HFFc6 (cell line): ENCODE data around the gene MAN2B2. TPM values are rescaled to one million over a fixed set of nuclear protein-coding genes. Genes with fewer than 3 reads are reported as not detected.

ENCODE experiments used
- DNase-seq: peaks from one replicate; pipeline ENCODE4 v3.0.0-alpha.2; 2018
- H3K27ac Mint-ChIP-seq: 2 replicates; pipeline ENCODE4 v1.8.0; 2020; ENCODE audit warnings: mild to moderate bottlenecking, mixed read lengths
- H3K27me3 Mint-ChIP-seq: 2 replicates; pipeline ENCODE4 v1.8.0; 2021; ENCODE audit warnings: mild to moderate bottlenecking, moderate library complexity, mixed read lengths; ENCODE audit not compliant: insufficient read depth
- H3K36me3 Mint-ChIP-seq: 2 replicates; pipeline ENCODE4 v1.8.0; 2021; ENCODE audit warnings: low read depth, mixed read lengths
- H3K4me1 Mint-ChIP-seq: 2 replicates; pipeline ENCODE4 v1.8.0; 2020; ENCODE audit warnings: low read depth, mixed read lengths
- H3K4me3 Mint-ChIP-seq: 2 replicates; pipeline ENCODE4 v1.8.0; 2020; ENCODE audit warnings: mild to moderate bottlenecking, moderate library complexity, mixed read lengths
- H3K9me3 Mint-ChIP-seq: 2 replicates; pipeline ENCODE4 v1.8.0; 2020; ENCODE audit warnings: mild to moderate bottlenecking, mixed read lengths
- total RNA-seq, 6 experiments: library from RNA; stranded (reverse); fragmentation: NEBNext Ultra II Directional; extraction: Animal tissue kit (Norgen Biotek cat#: 25700); gene quantifications; 2 replicates in 1 of 6; 3 replicates in 5 of 6; pipeline ENCODE4 v1.2.3, GENCODE V29; 2021
- TF ChIP-seq, protein P1 (sequence below): fragments of 200-600 bp; sonication (generic); IDR thresholded peaks from 2 replicates; pipeline ENCODE4 v1.5.0; 2021; ENCODE audit warnings: antibody characterized with exemption, mild to moderate bottlenecking

Gene MAN2B2
- total RNA-seq, 6 experiments from 2014 or later, result 35.8 to 44.5 (median 40.5) TPM

DNA sequence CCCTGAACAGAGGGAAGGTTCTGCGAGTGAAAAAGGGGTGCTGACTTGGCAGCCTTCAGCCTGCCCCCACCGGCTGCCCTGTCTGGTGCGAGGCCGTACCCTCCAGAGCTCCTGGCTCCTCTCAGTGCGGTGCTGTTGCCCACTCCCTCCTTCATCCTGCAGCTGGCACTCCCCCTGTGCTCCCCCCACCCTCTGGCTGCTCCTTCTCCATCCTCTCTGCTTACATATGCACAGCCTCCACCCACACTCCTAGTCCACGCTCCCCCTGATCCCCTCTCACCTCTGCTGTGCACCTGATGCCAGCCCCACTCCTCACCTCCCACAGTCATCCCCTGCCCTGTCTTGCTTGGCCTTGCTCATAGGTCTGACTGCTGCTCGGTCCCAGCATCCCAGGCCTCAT lies 9.9 kb downstream of the MAN2B2 start:
- Mint-ChIP-seq H3K36me3 (peaks cover 33% of the 10 kb centered on the region), H3K4me1 (no peaks in the 10 kb centered on the region), H3K9me3 (no peaks in the 10 kb centered on the region), H3K27me3 (no peaks in the 10 kb centered on the region; the same call in 1 of the 2 replicates), H3K4me3 (no peak overlapping the region), H3K27ac (no peak overlapping the region)
- TF ChIP-seq, protein P1, sequence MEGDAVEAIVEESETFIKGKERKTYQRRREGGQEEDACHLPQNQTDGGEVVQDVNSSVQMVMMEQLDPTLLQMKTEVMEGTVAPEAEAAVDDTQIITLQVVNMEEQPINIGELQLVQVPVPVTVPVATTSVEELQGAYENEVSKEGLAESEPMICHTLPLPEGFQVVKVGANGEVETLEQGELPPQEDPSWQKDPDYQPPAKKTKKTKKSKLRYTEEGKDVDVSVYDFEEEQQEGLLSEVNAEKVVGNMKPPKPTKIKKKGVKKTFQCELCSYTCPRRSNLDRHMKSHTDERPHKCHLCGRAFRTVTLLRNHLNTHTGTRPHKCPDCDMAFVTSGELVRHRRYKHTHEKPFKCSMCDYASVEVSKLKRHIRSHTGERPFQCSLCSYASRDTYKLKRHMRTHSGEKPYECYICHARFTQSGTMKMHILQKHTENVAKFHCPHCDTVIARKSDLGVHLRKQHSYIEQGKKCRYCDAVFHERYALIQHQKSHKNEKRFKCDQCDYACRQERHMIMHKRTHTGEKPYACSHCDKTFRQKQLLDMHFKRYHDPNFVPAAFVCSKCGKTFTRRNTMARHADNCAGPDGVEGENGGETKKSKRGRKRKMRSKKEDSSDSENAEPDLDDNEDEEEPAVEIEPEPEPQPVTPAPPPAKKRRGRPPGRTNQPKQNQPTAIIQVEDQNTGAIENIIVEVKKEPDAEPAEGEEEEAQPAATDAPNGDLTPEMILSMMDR, result no peak
- DNase-seq, result no peak

DNA sequence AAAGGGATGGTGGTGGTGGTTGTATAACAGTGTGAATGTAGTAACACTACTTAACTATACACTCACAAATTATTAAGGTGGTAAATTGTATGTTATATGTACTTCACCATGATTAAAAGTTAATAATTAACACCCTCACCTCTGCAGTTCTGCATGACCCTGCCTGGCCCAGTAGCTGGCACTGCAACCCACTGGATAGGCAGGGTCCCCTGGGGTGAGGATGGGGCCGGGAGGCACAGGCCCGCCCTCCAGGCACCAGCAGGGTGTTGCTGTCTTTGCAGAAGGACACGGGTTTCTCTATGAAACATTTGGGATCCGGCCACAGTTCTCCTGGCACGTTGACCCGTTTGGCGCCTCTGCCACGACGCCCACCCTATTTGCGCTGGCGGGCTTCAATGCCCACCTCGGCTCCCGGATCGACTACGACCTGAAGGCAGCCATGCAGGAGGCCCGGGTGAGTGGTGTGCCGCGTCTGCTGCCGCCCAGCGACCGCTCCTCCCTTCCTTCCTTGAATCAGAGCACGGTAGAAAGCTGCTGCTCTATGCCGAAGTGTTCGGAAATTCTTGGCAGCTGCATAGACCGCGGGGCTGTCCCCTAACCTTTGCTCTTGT lies 11.8 kb downstream of the MAN2B2 start:
- TF ChIP-seq, protein P1, result no peak
- no peaks in the 10 kb centered on the region for H3K9me3 Mint-ChIP-seq
- no peaks in the 10 kb centered on the region for H3K4me1 Mint-ChIP-seq

DNA sequence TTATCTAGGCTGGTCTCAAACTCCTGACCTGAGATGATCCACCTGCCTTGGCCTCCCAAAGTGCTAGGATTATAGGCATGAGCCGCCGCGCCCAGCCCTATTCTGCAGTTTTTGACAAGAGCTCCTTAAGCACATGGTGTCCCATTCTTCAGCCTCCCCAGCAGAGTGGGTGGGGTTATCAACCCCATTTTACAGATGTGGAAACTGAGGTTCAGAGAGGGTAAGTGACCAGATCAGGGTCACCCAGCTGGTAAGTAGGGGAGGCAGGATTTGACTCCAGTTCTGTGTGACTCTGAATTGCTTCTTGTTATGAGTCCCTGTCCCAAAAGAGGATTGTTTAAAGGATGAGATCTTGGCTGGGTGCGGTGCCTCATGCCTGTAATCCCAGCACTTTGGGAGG lies 14.5 kb downstream of the MAN2B2 start:
- no peak for DNase-seq
- no peaks in the 10 kb centered on the region for H3K36me3 Mint-ChIP-seq
- no peak overlapping the region for H3K27ac Mint-ChIP-seq
- H3K9me3 Mint-ChIP-seq, result no peaks in the 10 kb centered on the region
- H3K27me3 Mint-ChIP-seq, result no peaks in the 10 kb centered on the region; the same call in 1 of the 2 replicates
- no peaks in the 10 kb centered on the region for H3K4me1 Mint-ChIP-seq
- TF ChIP-seq, protein P1, result no peak
- no peak overlapping the region for H3K4me3 Mint-ChIP-seq

More for the DNA sequence above, 11.8 kb downstream of the MAN2B2 start:
- H3K27me3 Mint-ChIP-seq, result no peaks in the 10 kb centered on the region; the same call in 1 of the 2 replicates
- no peak overlapping the region for H3K27ac Mint-ChIP-seq
- DNase-seq, result no peak
- peaks cover 19% of the 10 kb centered on the region for H3K36me3 Mint-ChIP-seq
- H3K4me3 Mint-ChIP-seq, result no peak overlapping the region

DNA sequence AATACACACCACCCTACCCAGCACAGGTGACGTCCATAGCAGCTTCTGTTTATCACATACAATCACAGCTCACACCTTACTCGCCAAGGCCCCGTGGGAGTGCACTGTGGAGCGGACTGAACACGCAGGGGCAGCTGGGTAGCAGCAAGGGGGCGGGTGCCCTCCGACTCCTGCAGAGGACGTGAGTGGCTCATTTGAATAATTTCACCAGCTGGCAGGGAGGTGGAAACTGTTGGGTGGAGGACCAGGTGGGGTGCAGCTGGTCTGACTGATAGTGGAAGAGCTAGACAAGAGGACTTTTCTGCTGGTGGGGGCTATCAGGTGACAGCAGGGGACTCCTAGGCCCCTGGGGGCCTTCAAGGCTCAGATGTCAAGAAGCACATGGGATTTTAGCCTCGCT lies 16.3 kb downstream of the MAN2B2 start:
- H3K4me3 Mint-ChIP-seq, result no peak overlapping the region
- H3K9me3 Mint-ChIP-seq, result no peaks in the 10 kb centered on the region
- H3K27me3 Mint-ChIP-seq, result no peaks in the 10 kb centered on the region; the same call in 1 of the 2 replicates
- H3K4me1 Mint-ChIP-seq, result peaks cover 8% of the 10 kb centered on the region; the same call in 1 of the 2 replicates
- no peak overlapping the region for H3K27ac Mint-ChIP-seq
- H3K36me3 Mint-ChIP-seq, result peaks cover 7% of the 10 kb centered on the region; the same call in 1 of the 2 replicates
- DNase-seq, result no peak
- TF ChIP-seq, protein P1, result no peak

DNA sequence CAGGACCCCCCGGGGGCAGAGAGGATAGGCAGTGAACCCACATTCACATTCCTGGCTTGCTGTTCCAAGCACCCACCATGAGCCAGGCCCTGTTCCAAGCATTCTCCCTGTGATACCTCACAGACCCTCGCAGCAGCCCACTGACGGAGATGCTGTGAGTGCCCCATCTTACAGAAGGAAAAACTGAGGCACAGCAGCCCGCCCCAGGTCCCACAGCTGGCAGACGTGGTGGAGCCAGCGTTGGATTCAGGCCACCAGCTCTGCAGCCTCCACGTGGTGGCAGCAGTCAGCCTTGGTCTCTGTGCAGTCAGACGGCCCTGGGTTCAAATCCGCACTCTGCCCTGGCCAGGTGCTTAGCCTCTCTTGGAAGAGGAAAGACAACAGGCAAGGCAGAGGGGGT lies 16.8 kb downstream of the MAN2B2 start:
- TF ChIP-seq, protein P1, result no peak
- H3K36me3 Mint-ChIP-seq, result peaks cover 7% of the 10 kb centered on the region; the same call in 1 of the 2 replicates
- no peaks in the 10 kb centered on the region for H3K9me3 Mint-ChIP-seq
- no peak overlapping the region for H3K27ac Mint-ChIP-seq
- no peaks in the 10 kb centered on the region; the same call in 1 of the 2 replicates for H3K27me3 Mint-ChIP-seq
- H3K4me1 Mint-ChIP-seq, result peaks cover 8% of the 10 kb centered on the region; the same call in 1 of the 2 replicates
- DNase-seq, result no peak
- no peak overlapping the region for H3K4me3 Mint-ChIP-seq
